Neural progenitor cell (in vitro differentiated cells): Measurements from ENCODE around the gene TBC1D17. TPM values are rescaled to one million over a fixed set of nuclear protein-coding genes. Genes with fewer than 3 reads are reported as not detected.
A peak's percentile ranks its signal among the peaks of the same experiment; 100 is the strongest.

Experiments
- DNase-seq: peaks from one replicate; pipeline ENCODE4 v3.0.0-alpha.2; 2016; ENCODE audit warnings: low spot score
- H2AFZ ChIP-seq: fragments of 200-600 bp; sonication (generic); replicated peaks from 2 replicates; pipeline ENCODE4 v1.6.1; 2016; ENCODE audit warnings: antibody characterized with exemption
- H3F3A ChIP-seq: fragments of 200-600 bp; sonication (generic); 2 replicates; pipeline ENCODE4 v1.6.1; 2016; ENCODE audit warnings: antibody characterized with exemption, low read depth
- H3K27ac ChIP-seq: fragments of 200-600 bp; sonication (generic); 2 replicates; pipeline ENCODE4 v1.5.1; 2016; ENCODE audit warnings: mild to moderate bottlenecking
- H3K27me3 ChIP-seq: fragments of 200-600 bp; sonication (generic); 2 replicates; pipeline ENCODE4 v1.6.1; 2016; ENCODE audit warnings: mild to moderate bottlenecking, moderate library complexity
- H3K36me3 ChIP-seq: fragments of 200-600 bp; sonication (generic); 2 replicates; pipeline ENCODE4 v1.5.1; 2016
- H3K4me1 ChIP-seq: fragments of 200-600 bp; sonication (generic); 2 replicates; pipeline ENCODE4 v1.6.1; 2016; ENCODE audit warnings: mixed run types
- H3K4me2 ChIP-seq: fragments of 200-600 bp; sonication (generic); 2 replicates; pipeline ENCODE4 v1.6.1; 2016
- H3K4me3 ChIP-seq: fragments of 200-600 bp; sonication (generic); 2 replicates; pipeline ENCODE4 v1.5.1; 2016
- H3K79me2 ChIP-seq: fragments of 200-600 bp; sonication (generic); 2 replicates; pipeline ENCODE4 v1.6.1; 2016; ENCODE audit warnings: low read depth
- H3K9ac ChIP-seq: fragments of 200-600 bp; sonication (generic); 2 replicates; pipeline ENCODE4 v1.6.1; 2016
- H3K9me3 ChIP-seq: fragments of 200-600 bp; sonication (generic); 2 replicates; pipeline ENCODE4 v1.5.1; 2016; ENCODE audit warnings: low read depth
- H4K20me1 ChIP-seq: fragments of 200-600 bp; sonication (generic); 2 replicates; pipeline ENCODE4 v1.6.1; 2016; ENCODE audit warnings: low read depth
- H3K27ac Mint-ChIP-seq: 3 replicates; pipeline ENCODE4 v1.8.0; 2021; ENCODE audit warnings: mixed read lengths
- H3K27me3 Mint-ChIP-seq: 2 replicates; pipeline ENCODE4 v1.8.0; 2022; ENCODE audit warnings: low read depth, mild to moderate bottlenecking, inconsistent platforms, moderate library complexity, mixed read lengths; ENCODE audit not compliant: insufficient read depth
- H3K36me3 Mint-ChIP-seq: 3 replicates; pipeline ENCODE4 v1.8.0; 2021; ENCODE audit warnings: mixed read lengths
- H3K4me1 Mint-ChIP-seq: 3 replicates; pipeline ENCODE4 v1.8.0; 2021; ENCODE audit warnings: mixed read lengths
- H3K4me3 Mint-ChIP-seq: 3 replicates; pipeline ENCODE4 v1.8.0; 2021; ENCODE audit warnings: mild to moderate bottlenecking, moderate library complexity, mixed read lengths
- H3K9me3 Mint-ChIP-seq: 3 replicates; pipeline ENCODE4 v1.8.0; 2020; ENCODE audit warnings: mixed read lengths
- CTCF ChIP-seq: fragments of 200-600 bp; sonication (generic); IDR thresholded peaks from 2 replicates; pipeline ENCODE4 v1.5.1; 2017; ENCODE audit warnings: antibody characterized with exemption, mild to moderate bottlenecking
- EZH2 ChIP-seq: fragments of 200-600 bp; sonication (generic); IDR thresholded peaks from 2 replicates; pipeline ENCODE4 v1.6.1; 2017; ENCODE audit warnings: antibody characterized with exemption, mild to moderate bottlenecking, moderate library complexity
- EZH2phosphoT487 ChIP-seq: fragments of 200-600 bp; sonication (generic); IDR thresholded peaks from 2 replicates; pipeline ENCODE4 v1.6.1; 2017; ENCODE audit warnings: antibody characterized with exemption
- total RNA-seq: library from RNA; depleted of rRNA; stranded (reverse); fragments of >200 nt; gene quantifications from 2 replicates; pipeline ENCODE4 v1.2.3, GENCODE V29; 2015; ENCODE audit warnings: low replicate concordance

TBC1D17 gene
- total RNA-seq, 1 donor from 2014 or later: 10.4 TPM

- Histone ChIP-seq H3K4me2 (no peak overlapping the region), H3K4me3 (no peak overlapping the region), H2AFZ (no peak overlapping the region), H3K27me3 (no peaks in the 10 kb centered on the region), H3K9ac (no peak overlapping the region), H3K9me3 (no peaks in the 10 kb centered on the region), H3K4me1 (no peaks in the 10 kb centered on the region), H4K20me1 (peaks cover 81% of the 10 kb centered on the region), H3K27ac (no peak overlapping the region), H3F3A (peaks cover 7% of the 10 kb centered on the region), H3K36me3 (no peaks in the 10 kb centered on the region), H3K79me2 (peaks cover 43% of the 10 kb centered on the region)
- peaks cover 12% of the 10 kb centered on the region for H3K27me3 Mint-ChIP-seq
- H3K27ac Mint-ChIP-seq: no peak overlapping the region
- H3K9me3 Mint-ChIP-seq: no peaks in the 10 kb centered on the region
- DNase-seq: no peak
- TF ChIP-seq CTCF (no peak), EZH2phosphoT487 (no peak), EZH2 (no peak)
- peaks cover 3% of the 10 kb centered on the region for H3K4me1 Mint-ChIP-seq
- H3K36me3 Mint-ChIP-seq: peaks cover 40% of the 10 kb centered on the region
- no peak overlapping the region for H3K4me3 Mint-ChIP-seq
These were observed 32.7 kb downstream of the TBC1D17 start for GRCh38 chr19:49910179-49910578.

- H3K4me2 ChIP-seq: no peak overlapping the region
- DNase-seq: no peak
- peaks cover 57% of the 10 kb centered on the region for H3K79me2 ChIP-seq
- no peak overlapping the region for H2AFZ ChIP-seq
- peak overlapping the region; percentile 30 for H3K27ac Mint-ChIP-seq
- peaks cover 11% of the 10 kb centered on the region for H3K27me3 Mint-ChIP-seq
- H3K9ac ChIP-seq: no peak overlapping the region
- TF ChIP-seq EZH2 (no peak), EZH2phosphoT487 (no peak), CTCF (no peak)
- H3K4me1 ChIP-seq: no peaks in the 10 kb centered on the region
- no peaks in the 10 kb centered on the region for H3K27me3 ChIP-seq
- no peak overlapping the region for H3K27ac ChIP-seq
- peak overlapping the region; percentile 52 for H3K4me3 Mint-ChIP-seq
- H3K36me3 Mint-ChIP-seq: peaks cover 43% of the 10 kb centered on the region
- H3K9me3 ChIP-seq: no peaks in the 10 kb centered on the region
- no peaks in the 10 kb centered on the region for H3F3A ChIP-seq
- peaks cover 83% of the 10 kb centered on the region for H4K20me1 ChIP-seq
- H3K4me3 ChIP-seq: no peak overlapping the region
- H3K36me3 ChIP-seq: no peaks in the 10 kb centered on the region
- peaks cover 3% of the 10 kb centered on the region for H3K4me1 Mint-ChIP-seq
- peaks cover 3% of the 10 kb centered on the region for H3K9me3 Mint-ChIP-seq
These were observed 34.1 kb downstream of the TBC1D17 start for GRCh38 chr19:49911381-49912145.

GRCh38 chr19:49912965-49913685 is 35.6 kb downstream of the TBC1D17 start:
- peaks cover 11% of the 10 kb centered on the region for H3K27me3 Mint-ChIP-seq
- no peak for DNase-seq
- H3K36me3 ChIP-seq: no peaks in the 10 kb centered on the region

More at GRCh38 chr19:49912965-49913685, 35.6 kb downstream of the TBC1D17 start:
- H3K4me3 ChIP-seq: no peak overlapping the region
- no peak for TF ChIP-seq EZH2phosphoT487
- TF ChIP-seq CTCF: peak; percentile 17
- no peak for TF ChIP-seq EZH2
- no peak overlapping the region for H3K9ac ChIP-seq
- peaks cover 8% of the 10 kb centered on the region for H3F3A ChIP-seq
- no peaks in the 10 kb centered on the region for H3K27me3 ChIP-seq
- H4K20me1 ChIP-seq: peaks cover 84% of the 10 kb centered on the region
- H3K4me3 Mint-ChIP-seq: no peak overlapping the region
- peaks cover 3% of the 10 kb centered on the region for H3K9me3 Mint-ChIP-seq
- H3K79me2 ChIP-seq: peaks cover 73% of the 10 kb centered on the region
- H3K36me3 Mint-ChIP-seq: peaks cover 43% of the 10 kb centered on the region
- H3K4me1 ChIP-seq: no peaks in the 10 kb centered on the region
- H3K4me1 Mint-ChIP-seq: peaks cover 6% of the 10 kb centered on the region
- no peak overlapping the region for H2AFZ ChIP-seq
- H3K27ac ChIP-seq: no peak overlapping the region
- no peaks in the 10 kb centered on the region for H3K9me3 ChIP-seq
- no peak overlapping the region for H3K4me2 ChIP-seq
- H3K27ac Mint-ChIP-seq: no peak overlapping the region
